Measurements from ENCODE around the gene IGFBP4.
A peak's percentile ranks its signal among the peaks of the same experiment; 100 is the strongest.

Gene IGFBP4

GRCh38 chr17:40432864-40433528 is 10.3 kb upstream of the IGFBP4 start:
- DNase-seq = no peak

- peak in 2 of 3 donors; percentile 41 to 48 for DNase-seq
Measured at GRCh38 chr17:40433551-40434415, 9.5 kb upstream of the IGFBP4 start.

GRCh38 chr17:40436636-40437035 is 6.6 kb upstream of the IGFBP4 start:
- DNase-seq = peak; percentile 31 to 40 (median 36)

GRCh38 chr17:40437095-40437732 is 6.0 kb upstream of the IGFBP4 start:
- DNase-seq = peak in 2 of 3 donors; percentile 27 to 31

- no peak for DNase-seq
Measured at GRCh38 chr17:40440166-40440565, 3.1 kb upstream of the IGFBP4 start.

- DNase-seq = peak in 2 of 3 donors; percentile 19 to 54
Measured at GRCh38 chr17:40442392-40443195, 656 bp upstream of the IGFBP4 start.

- peak in 2 of 3 donors; percentile 17 to 39 for DNase-seq
Measured at GRCh38 chr17:40443988-40444899, 994 bp downstream of the IGFBP4 start.

GRCh38 chr17:40445751-40446468 is 2.7 kb downstream of the IGFBP4 start:
- DNase-seq = no peak

GRCh38 chr17:40447148-40447644 is 3.9 kb downstream of the IGFBP4 start:
- no peak for DNase-seq

- DNase-seq = no peak
Measured at GRCh38 chr17:40447806-40448205, 4.6 kb downstream of the IGFBP4 start.

GRCh38 chr17:40448213-40448638 is 5.0 kb downstream of the IGFBP4 start:
- peak; percentile 67 to 81 (median 70) for DNase-seq

GRCh38 chr17:40448639-40449261 is 5.5 kb downstream of the IGFBP4 start:
- DNase-seq = peak; percentile 38 to 50 (median 49)

- peak; percentile 52 to 71 (median 56) for DNase-seq
Measured at GRCh38 chr17:40450175-40450574, 6.9 kb downstream of the IGFBP4 start.

- no peak for DNase-seq
Measured at GRCh38 chr17:40451420-40451819, 8.2 kb downstream of the IGFBP4 start.

GRCh38 chr17:40452216-40452787 is 9.1 kb downstream of the IGFBP4 start:
- DNase-seq = peak; percentile 35 to 59 (median 45)

- DNase-seq = no peak
Measured at GRCh38 chr17:40452921-40453378, 9.7 kb downstream of the IGFBP4 start.

- no peak for DNase-seq
Measured at GRCh38 chr17:40453881-40454612, 10.8 kb downstream of the IGFBP4 start.

GRCh38 chr17:40454613-40454995 is 11.4 kb downstream of the IGFBP4 start:
- DNase-seq = no peak

GRCh38 chr17:40456396-40456951 is 13.2 kb downstream of the IGFBP4 start:
- no peak for DNase-seq
